Psoas muscle (tissue), 8 donors: ENCODE results near the gene WDR64. TPM values are rescaled to one million over a fixed set of nuclear protein-coding genes. Genes with fewer than 3 reads are reported as not detected.

ENCODE experiments used
- ATAC-seq, 4 donors: fragments of 200-7000 bp; cut with Tn5 transposase; one replicate each; pipeline ENCODE4 v1.9.1; 2020; ENCODE audit warnings: moderate library complexity in 3 of 4, mild to moderate bottlenecking in 2 of 4
- DNase-seq, 2 donors: peaks; one replicate each; pipeline ENCODE4 v3.0.0-alpha.2; 2020
- H3K27ac ChIP-seq: fragments of 200-600 bp; one replicate; pipeline ENCODE4 v1.8.0; 2022
- H3K27me3 ChIP-seq, 3 donors: fragments of 200-600 bp in 1 of 3; one replicate each; pipeline versions ENCODE4 v1.6.1 to v1.8.0; 2013 to 2022; ENCODE audit warnings: low read length in 2 of 3, mild to moderate bottlenecking in 2 of 3, moderate library complexity in 1 of 3; ENCODE audit not compliant: insufficient read depth in 3 of 3
- H3K36me3 ChIP-seq, 2 donors: fragments of 200-600 bp in 1 of 2; one replicate each; pipeline versions ENCODE4 v1.6.1 to v1.8.0; 2013 to 2022; ENCODE audit warnings: low read depth in 1 of 2, mild to moderate bottlenecking in 1 of 2, moderate library complexity in 1 of 2; ENCODE audit not compliant: insufficient read depth in 1 of 2
- H3K4me1 ChIP-seq: fragments of 200-600 bp; one replicate; pipeline ENCODE4 v1.8.0; 2022
- H3K4me3 ChIP-seq: fragments of 200-600 bp; one replicate; pipeline ENCODE4 v1.8.0; 2022; ENCODE audit warnings: mild to moderate bottlenecking
- H3K9me3 ChIP-seq: fragments of 200-600 bp; one replicate; pipeline ENCODE4 v1.8.0; 2022
- WGBS, 3 donors: extraction: QIAGEN DNeasy Blood & Tissue Kit; methylation state at CpG; one replicate each; pipeline versions ENCODE4 v1.1.6 to v1.1.7; 2013; 5-methylcytosine and 5-hydroxymethylcytosine counted together
- intact Hi-C, 2 donors: fragments of 100-400 bp; cut with DNase I; formaldehyde crosslinking; loops; one replicate each; pipeline versions ENCODE4 v1.11.0 to v1.14.2; 2022
- polyA plus RNA-seq, 3 donors: library from polyadenylated mRNA; stranded (reverse); fragments of 200-250 nt; gene quantifications; one replicate each; pipeline ENCODE4 v1.2.3, GENCODE V29; 2013
- total RNA-seq, 4 donors: library from RNA; stranded (reverse); fragmentation: NEBNext Ultra II Directional in 2 of 4; extraction: Animal tissue kit (Norgen Biotek cat#: 25700) in 2 of 4; gene quantifications; one replicate each; pipeline versions ENCODE4 v1.2.1 to v1.2.4, GENCODE V29; 2021 to 2023
- TF ChIP-seq, protein P1 (sequence below): fragments of 200-600 bp; IDR thresholded peaks from one replicate; pipeline ENCODE4 v1.8.0; 2022; ENCODE audit warnings: antibody characterized with exemption
- donor health status: healthy with polysubstance abuse.
- donor health status: DM: no; HTN: no; CAD: no; lungs with moderate emphysema.
- donor health status: Bipolar disorder and iron deficiency.
- donor health status: healthy.
- donor health status: DM: yes; HTN: yes; CAD: no.
- donor health status: DM: no; HTN: no; CAD: no.
- donor health status: DM: no; HTN: no; CAD: no.
- donor health status: DM: yes; HTN: yes; CAD: no.

The WDR64 gene
- total and polyA plus RNA-seq, 7 donors: not detected

DNA sequence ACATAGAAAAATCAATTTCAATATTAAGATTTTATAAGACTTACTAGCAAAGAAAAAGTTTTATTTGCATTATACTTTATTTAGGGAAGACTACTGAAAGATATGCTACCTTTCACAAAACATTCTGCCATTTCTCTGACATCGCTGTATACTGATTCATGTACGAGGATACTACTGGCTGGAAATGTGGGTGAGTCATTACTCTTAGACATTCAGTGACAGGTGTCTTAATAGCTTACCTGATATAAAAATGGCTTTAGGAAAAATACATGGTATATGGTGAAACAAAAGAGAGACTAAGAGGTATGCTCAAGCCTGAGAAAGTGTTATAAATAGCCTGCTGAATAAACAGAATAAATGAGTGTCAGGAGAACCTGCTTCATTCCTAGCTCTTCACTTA lies 122.9 kb downstream of the WDR64 start:
- ATAC-seq (no peak), DNase-seq (no peak)
- H3K27me3 ChIP-seq: no peaks in the 10 kb centered on the region
- TF ChIP-seq, protein P1, sequence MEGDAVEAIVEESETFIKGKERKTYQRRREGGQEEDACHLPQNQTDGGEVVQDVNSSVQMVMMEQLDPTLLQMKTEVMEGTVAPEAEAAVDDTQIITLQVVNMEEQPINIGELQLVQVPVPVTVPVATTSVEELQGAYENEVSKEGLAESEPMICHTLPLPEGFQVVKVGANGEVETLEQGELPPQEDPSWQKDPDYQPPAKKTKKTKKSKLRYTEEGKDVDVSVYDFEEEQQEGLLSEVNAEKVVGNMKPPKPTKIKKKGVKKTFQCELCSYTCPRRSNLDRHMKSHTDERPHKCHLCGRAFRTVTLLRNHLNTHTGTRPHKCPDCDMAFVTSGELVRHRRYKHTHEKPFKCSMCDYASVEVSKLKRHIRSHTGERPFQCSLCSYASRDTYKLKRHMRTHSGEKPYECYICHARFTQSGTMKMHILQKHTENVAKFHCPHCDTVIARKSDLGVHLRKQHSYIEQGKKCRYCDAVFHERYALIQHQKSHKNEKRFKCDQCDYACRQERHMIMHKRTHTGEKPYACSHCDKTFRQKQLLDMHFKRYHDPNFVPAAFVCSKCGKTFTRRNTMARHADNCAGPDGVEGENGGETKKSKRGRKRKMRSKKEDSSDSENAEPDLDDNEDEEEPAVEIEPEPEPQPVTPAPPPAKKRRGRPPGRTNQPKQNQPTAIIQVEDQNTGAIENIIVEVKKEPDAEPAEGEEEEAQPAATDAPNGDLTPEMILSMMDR: no peak
- H3K4me3 ChIP-seq: no peak overlapping the region
- H3K4me1 ChIP-seq: no peaks in the 10 kb centered on the region
- intact Hi-C loops: no loop called here
- H3K27ac ChIP-seq: no peak overlapping the region
- H3K36me3 ChIP-seq: no peaks in the 10 kb centered on the region
- H3K9me3 ChIP-seq: no peaks in the 10 kb centered on the region
- WGBS, 3 donors: 74 to 83% (median 77%) methylated on average over 2 of the region's 2 CpGs

DNA sequence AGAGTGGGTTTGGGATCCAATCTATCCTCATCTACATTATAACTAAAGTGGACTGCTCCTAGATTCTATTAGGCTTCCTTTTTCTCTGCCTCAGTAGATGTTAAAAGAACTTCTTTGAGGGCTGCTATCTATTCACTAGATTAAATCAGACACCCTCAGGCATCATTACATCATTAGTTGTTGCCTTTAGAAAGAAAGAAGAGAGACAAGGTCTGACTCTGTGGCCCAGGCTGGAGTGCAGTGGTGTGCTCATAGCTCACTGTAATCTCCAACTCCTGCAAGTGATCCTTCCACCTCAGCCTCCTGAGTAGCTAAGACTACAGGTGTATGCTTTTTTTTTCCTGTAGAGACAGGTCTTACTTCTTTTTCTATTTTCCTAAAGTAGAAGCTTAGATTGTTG lies 124.8 kb downstream of the WDR64 start:
- no peak overlapping the region for H3K27ac ChIP-seq
- no peaks in the 10 kb centered on the region for H3K36me3 ChIP-seq
- H3K9me3 ChIP-seq: no peaks in the 10 kb centered on the region
- TF ChIP-seq, protein P1: no peak
- DNase-seq: no peak
- ATAC-seq: no peak
- no peaks in the 10 kb centered on the region for H3K4me1 ChIP-seq
- no peaks in the 10 kb centered on the region for H3K27me3 ChIP-seq
- intact Hi-C loops: no loop called here
- no peak overlapping the region for H3K4me3 ChIP-seq

DNA sequence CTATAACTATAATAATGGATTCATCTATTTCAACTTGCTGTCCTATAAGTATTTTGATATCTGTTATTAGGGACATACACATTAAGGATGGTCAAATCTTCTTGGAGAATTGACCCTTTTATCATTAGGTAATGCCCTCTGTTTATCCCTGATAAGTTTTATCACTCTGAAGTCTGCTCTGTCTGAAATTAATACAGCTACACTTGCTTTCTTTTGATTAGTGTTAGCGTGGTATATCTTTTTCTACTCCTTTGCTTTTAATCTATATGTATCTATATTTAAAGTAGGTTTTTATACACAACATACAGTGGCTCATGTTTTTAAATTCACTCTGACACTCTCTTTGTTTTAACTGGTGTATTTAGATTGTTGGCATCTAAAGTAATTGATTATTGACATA lies 126.0 kb downstream of the WDR64 start:
- no peak for DNase-seq
- H3K4me1 ChIP-seq: no peaks in the 10 kb centered on the region
- intact Hi-C loops: no loop called here
- H3K27me3 ChIP-seq: no peaks in the 10 kb centered on the region
- H3K4me3 ChIP-seq: no peak overlapping the region
- H3K27ac ChIP-seq: no peak overlapping the region
- no peak for ATAC-seq
- H3K9me3 ChIP-seq: no peaks in the 10 kb centered on the region
- TF ChIP-seq, protein P1: no peak
- WGBS, 3 donors: 87 to 95% (median 94%) methylated on average over 1 of the region's 1 CpG
- H3K36me3 ChIP-seq: no peaks in the 10 kb centered on the region

DNA sequence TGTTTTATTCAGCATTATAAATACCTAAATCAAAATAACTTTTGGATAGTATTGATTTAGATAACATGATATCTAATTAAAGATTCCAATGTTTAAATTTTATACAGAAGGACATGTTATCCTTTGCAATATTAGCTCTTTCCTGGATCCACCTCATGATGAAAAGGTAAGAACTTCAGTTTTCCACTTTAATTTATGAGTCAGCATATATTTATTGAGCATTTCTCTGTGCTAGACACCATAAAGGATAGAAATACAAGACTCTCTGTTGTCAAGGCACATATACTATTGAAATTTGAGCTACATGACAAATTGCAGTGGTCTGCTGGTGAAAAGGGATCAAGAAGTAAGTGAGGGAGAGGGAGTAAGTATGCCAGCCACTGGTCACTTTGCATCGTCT lies 127.8 kb downstream of the WDR64 start:
- intact Hi-C loops: no loop called here
- Histone ChIP-seq H3K9me3 (no peaks in the 10 kb centered on the region), H3K4me3 (no peak overlapping the region), H3K4me1 (no peaks in the 10 kb centered on the region), H3K36me3 (no peaks in the 10 kb centered on the region), H3K27me3 (no peaks in the 10 kb centered on the region), H3K27ac (no peak overlapping the region)
- no peak for DNase-seq
- 37 to 48% (median 39%) methylated on average over 1 of the region's 1 CpG for WGBS, 3 donors
- no peak for ATAC-seq
- TF ChIP-seq, protein P1: no peak

DNA sequence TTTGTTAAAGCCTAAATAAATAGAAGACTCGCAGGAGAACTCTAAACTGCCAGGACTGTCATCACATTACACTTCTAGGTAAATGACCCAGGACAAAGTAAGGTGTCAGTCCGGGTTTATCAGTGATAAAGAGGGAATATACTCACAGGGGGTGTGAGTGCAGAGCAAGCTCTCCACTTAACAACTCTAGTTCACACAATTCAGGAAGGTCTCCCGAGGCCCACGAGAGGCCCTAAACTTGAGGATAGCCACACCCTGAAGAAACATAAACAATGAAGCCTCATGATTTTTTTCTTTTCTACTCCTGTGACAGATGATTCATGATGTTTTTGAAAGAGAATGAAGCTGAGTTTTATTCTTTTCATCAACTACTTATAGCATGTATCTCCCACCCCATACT lies 130.3 kb downstream of the WDR64 start:
- TF ChIP-seq, protein P1: no peak

More for the DNA sequence above, 130.3 kb downstream of the WDR64 start:
- 29 to 32% (median 30%) methylated on average over 4 of the region's 4 CpGs for WGBS, 3 donors
- intact Hi-C loops: no loop called here
- Histone ChIP-seq H3K27ac (no peak overlapping the region), H3K9me3 (no peaks in the 10 kb centered on the region), H3K4me1 (no peaks in the 10 kb centered on the region), H3K4me3 (no peak overlapping the region), H3K27me3 (no peaks in the 10 kb centered on the region), H3K36me3 (no peaks in the 10 kb centered on the region)
- no peak for DNase-seq
- no peak for ATAC-seq
